ENCODE measurements around the gene STK24. TPM values are rescaled to one million over a fixed set of nuclear protein-coding genes. Genes with fewer than 3 reads are reported as not detected.

The STK24 gene
- 35.0 and 58.5 TPM in 2 replicates for total RNA-seq

GRCh38 chr13:98576963-98577835, at the start of gene STK24:
TSS of gene STK24 (minus strand) at chr13:98577107. CDS start at chr13:98576786, 321 bp downstream.

Other genes with a start within 250 kb of the STK24 start
- not detected in 2 replicates for gene SLC15A1, start 175.6 kb upstream of the STK24 start, total RNA-seq